GM18868 (cell line): ENCODE measurements around the gene NUDT3.
A peak's percentile ranks its signal among the peaks of the same experiment; 100 is the strongest.
"Not testable (repeated sequence)": the region's sequence is repeated elsewhere in the genome, so short reads cannot be mapped to it uniquely, and the experiment has no call there.

Source experiments
- ATAC-seq: cut with Tn5 transposase; IDR thresholded peaks from one replicate; pipeline ENCODE4 v1.9.1; 2021; ENCODE audit warnings: mild to moderate bottlenecking, moderate library complexity; ENCODE audit not compliant: unreplicated experiment

NUDT3 gene

DNA sequence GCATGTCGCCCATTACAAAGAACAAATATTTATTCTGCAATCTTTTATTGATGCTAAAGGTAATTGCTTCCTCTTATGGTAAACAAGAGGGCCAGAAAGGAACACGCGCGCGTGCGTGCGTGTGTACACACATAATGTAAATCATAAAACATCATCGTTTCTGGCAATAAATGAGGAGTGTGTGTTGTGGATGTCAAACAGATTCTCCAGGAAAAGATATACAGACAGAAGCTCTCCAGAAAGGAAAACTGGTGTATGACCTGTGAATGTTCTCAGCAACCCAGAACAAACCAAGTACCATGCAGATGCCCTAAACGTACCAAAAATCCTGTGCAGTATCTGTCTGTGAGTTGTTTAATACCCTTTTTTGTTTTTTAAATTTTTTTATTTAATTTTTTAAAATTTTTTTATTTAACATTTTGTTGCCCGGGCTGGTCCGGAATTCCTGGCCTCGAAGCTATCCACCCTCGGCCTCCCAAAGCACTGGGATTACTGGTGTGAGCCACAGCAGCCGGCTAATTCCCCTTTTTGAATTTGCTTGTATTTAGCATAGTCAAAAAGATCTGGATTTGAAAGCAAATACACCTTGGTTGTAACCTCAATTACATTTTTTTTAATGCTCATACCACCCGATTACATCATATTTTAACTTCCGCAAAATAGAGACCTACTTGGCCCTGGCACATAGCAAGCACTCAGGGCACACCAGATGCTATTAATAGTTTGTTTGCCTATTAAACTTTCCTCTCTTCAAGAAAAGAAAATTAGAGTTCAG, 909 bp upstream of the NUDT3 start:
- no peak for ATAC-seq

DNA sequence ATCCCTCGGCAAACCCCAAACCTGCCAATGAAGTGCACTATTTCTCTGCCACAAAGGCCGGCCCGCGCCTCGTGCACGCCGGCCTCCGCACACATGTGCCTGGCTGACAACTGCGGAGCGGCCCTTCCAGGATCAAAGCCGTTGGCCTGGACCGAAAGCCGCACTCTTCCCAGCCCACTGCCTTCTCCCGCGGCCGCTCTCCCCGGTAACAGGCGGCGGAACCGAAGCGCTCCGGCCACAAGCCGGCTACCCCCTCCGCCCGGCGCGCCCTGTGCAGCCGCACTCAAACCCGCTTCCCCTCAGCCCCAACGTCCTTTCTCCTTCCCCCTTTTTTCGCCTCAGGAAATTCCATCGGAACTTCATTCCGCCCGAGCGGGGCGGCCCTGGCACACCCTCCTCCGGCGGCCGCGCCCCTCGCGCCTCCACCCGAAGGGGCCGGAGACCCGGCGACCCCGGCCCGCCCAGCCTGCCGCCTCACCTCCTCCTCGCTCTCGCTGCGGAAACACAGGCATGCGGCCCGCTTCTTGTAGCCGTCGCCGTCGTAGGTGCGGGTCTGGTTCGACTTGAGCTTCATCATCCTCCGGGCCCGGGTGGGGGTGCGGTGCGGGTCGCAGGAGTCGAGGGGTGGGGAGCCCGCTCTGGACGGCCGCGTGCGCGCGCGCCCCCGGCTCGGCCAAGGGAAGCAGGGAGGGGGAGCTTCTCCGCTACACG, 528 bp downstream of the NUDT3 start:
- peak; percentile 30 for ATAC-seq

DNA sequence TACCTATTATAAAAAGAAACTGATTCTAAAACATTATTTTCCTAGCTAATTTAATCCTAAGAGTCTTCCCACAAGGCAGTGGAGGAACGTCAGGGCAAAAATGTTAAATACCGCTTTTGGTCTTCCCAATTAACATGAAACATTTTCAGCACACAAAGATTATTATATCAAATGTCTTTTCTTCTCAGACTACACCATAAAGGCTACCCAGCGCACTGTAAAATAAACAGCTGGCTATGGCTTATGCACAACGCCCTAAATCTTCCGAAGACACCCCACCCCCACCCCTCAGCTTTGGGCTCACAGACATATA, 1.0 kb downstream of the NUDT3 start:
- no peak for ATAC-seq

DNA sequence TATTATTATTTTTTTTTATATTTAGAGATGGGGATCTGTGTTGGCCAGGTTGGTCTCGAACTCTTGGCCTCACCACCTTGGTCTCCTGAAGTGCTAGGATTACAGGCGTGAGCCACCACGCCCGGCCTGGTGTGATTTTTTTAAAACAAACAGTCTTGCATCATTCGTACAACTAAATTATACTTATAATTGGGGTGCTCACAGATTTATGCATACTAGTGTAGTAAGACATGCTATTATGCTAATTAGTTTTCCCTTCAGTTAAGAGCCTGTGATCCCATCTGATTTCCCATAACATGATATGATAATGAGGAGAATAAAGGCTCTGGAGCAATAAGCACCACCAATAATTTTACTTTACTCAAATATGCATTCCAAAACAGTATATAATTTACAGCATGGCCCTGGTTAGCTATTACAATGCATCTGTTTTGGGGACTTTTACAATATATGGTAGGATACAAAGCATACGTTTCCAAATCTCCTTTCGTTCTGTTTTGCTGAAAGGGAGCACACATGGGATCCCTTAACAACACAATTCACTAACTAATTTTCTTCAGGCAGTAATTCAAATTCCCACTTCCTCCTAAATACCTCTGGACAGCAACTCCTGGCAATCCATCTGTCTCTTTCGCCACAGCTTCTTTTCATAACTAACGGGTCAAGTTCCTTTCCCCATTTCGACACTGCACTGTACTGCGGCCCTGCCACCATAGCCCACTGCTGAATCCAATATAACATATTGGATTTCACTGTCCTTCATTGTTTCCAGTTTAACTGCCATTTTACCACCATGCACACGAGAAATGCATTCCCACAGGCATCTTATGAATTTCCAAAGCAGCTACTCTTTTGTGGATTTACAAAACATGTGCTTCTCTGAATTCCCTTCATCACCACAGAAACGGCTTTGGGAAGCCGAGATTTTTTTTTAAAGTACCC, 1.7 kb downstream of the NUDT3 start:
- no peak for ATAC-seq

- ATAC-seq: no peak
Observed at GRCh38 chr6:34389034-34389433, 3.4 kb downstream of the NUDT3 start.

GRCh38 chr6:34388421-34388820, 4.0 kb downstream of the NUDT3 start:
- ATAC-seq: no peak

DNA sequence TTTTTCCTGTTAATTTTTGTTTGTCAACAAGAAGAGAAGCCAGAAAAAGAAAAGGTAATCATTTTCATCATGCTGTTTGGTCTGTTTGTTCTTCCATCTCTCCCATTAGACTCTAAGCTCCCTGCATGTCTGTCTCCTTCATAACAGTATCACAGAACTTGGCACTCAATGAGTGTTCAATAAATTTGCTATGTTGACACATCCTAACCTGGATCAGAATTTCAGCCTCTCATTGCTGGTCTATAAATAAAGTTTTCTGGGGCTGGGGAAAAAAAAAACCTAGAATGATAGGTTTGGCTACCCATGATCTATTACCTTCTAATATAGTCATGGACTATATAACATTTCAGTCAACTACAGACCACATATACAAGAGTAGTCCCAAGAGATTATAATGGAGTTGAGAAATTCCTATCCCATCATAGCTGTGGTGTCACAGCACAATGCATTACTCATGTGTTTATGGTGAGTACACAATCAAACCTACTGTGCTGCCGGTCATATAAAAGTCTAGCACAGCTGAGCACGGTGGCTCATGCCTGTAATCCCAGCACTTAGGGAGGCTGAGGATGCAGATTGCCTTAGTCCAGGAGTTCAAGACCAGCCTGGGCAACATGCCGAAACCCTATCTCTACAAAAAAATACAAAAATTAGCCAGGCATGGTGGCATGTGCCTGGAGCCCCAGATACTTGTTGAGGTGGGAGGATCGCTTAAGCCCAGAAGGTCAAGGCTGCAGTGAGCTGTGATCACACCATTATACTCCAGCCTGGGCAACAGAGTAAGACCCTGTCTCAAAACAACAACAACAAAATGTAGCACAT, 5.9 kb downstream of the NUDT3 start:
- no peak for ATAC-seq

GRCh38 chr6:34385793-34386195, 6.7 kb downstream of the NUDT3 start:
- no peak for ATAC-seq

DNA sequence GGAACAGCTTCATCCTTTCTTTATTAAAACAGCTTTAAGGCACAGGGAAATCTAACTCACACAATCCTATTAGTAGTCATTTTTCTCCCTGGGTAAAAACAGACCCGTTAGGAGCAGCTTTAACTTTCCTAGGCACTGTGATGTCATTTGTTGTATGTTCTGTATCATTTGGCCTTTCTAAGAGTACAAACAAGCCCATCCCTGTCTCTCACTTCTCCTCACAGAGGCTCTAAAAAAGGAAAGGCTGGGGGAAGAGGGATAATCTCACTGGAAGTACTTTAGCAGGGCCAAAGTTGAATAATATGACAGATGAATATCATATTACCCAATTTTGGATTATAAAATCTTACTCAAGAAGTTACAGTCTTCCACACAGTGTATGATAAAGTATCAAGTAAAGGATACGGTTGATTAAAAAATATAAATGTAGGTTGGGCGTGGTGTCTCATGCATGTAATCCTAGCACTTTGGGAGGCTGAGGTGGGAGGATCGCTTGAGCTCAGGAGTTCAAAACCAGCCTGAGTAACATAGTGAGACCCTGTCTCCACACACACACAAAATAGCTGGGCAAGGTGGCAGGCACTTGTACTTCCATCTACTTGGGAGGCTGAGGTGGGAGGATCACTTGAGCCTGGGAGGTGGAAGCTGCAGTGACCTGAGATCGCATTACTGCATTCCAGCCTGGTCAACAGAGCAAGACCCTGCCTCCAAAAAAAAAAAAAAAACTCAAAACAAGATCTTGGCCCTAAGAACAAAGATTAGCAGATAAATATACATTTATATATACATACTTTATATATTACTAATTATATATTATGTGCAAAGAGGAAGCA, 7.9 kb downstream of the NUDT3 start:
- no peak for ATAC-seq

GRCh38 chr6:34383656-34384320, 8.7 kb downstream of the NUDT3 start:
- ATAC-seq: no peak

DNA sequence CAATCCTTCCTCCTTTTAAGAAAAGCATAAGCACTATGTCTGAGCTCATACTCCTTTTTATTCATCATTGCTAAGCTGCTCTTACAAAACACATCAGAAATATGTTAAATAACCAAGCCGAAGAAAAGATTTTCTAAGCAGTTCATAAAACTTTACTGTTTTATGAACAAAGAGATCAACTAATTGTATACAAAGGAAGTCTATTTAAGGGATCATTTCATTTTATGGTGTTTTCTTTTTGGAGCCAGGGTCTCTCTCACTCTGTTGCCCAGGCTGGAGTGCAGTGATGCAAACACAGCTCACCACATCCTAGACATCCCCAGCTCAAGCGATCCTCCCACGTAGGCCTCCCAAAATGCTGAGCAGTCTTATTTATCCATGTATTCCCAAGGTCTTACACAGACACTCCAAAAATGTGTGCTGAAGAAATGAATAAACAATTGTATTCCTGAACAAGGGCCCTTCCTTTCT, 9.3 kb downstream of the NUDT3 start:
- no peak for ATAC-seq

DNA sequence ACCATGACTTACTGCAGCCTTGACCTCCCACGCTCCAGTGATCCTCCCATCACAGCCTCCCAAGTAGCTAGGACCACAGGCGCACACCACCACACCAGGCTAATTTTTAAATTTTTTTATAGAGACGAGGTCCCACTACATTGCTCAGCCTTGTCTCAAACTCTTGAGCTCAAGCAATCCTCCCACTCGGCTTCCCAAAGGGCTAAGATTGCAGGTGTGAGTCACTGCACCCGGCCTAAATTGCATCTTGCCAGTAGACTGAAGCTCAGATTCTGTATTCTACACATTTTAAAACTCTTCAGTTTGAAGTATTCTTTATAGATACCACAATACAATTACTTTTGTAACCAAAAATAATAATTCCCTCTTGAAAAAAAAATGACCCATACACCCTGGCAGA, 11.4 kb downstream of the NUDT3 start:
- no peak for ATAC-seq

DNA sequence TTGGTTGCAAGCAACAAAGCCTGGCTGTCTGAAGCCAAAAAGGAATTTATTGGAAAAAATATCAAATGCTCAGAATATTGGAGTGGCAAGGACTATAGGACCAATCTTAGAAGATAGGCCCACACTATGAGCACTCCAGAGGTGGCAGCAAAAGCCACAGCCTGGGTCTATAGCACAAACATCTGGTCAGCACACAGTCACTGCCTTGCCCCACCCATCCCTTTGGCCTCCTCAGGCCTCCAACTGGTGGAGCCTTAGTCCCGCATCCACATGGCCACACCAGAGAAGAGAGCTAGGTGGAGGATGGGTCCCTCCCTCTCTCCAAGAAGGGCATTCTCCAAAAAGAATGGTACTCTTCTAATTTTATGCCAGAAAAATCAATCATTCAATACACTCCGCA, 14.0 kb downstream of the NUDT3 start:
- no peak for ATAC-seq

GRCh38 chr6:34377984-34378383, 14.5 kb downstream of the NUDT3 start:
- no peak for ATAC-seq

DNA sequence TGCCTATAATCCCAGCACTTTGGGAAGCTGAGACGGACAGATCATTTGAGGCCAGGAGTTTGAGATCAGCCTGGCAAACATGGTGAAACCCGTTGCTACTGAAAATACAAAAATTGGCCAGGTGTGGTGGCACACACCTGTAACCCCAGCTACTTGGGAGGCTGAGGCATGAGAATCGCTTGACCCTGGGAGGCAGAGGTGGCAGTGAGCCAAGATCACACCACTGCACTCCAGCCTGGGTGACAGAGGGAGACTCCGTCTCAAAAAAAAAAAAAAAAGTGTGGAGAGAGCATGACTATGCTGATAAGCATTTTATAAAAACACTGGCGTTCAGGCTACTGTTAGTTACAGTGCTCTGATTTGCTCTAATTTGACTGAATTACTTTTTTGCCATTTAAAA, 14.9 kb downstream of the NUDT3 start:
- not testable (repeated sequence) for ATAC-seq

DNA sequence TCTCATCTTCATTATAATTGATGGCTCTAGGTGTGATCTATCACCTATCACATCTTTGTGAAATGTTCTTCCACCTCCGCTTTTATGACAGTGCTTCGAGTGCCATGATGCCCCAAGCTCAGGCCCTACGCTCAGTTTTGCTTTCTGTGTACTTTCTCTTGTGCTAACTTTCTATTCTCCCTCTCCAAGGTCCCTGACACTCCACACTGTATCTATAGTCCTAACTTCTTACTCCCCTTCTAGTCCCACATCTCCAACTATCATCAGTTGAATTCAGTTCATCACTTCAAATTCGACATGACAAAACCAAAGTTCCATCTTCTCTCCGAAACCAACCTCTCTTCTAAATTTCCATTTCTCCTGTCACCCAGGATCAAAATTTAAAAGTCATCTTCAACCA, 16.6 kb downstream of the NUDT3 start:
- no peak for ATAC-seq

- no peak for ATAC-seq
Observed at GRCh38 chr6:34374508-34374907, 18.0 kb downstream of the NUDT3 start.

- no peak for ATAC-seq
Observed at GRCh38 chr6:34374069-34374468, 18.4 kb downstream of the NUDT3 start.

DNA sequence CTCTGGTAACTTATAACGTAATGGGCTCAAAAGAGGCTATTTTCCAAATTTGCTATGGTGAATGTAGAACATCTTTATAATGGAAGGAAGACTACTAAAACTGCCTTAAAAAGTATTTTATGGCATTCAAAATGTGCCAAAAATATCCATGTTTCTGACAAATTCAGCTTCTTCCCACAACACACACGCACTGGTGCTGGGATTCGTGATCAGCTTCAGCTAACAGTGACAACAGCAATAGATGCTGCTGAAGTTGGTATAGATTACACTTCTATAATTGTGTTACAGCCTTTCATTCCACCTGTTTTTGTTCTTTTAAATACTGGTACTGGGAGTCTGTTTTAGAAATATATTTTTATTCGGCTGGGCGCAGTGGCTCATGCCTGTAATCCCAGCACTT, 19.0 kb downstream of the NUDT3 start:
- no peak for ATAC-seq
